GM21360 (cell line): ENCODE results near the gene FBXW4.
A peak's percentile ranks its signal among the peaks of the same experiment; 100 is the strongest.
"Not testable (repeated sequence)": the region's sequence is repeated elsewhere in the genome, so short reads cannot be mapped to it uniquely, and the experiment has no call there.

ENCODE experiments used
- ATAC-seq: cut with Tn5 transposase; IDR thresholded peaks from one replicate; pipeline ENCODE4 v1.9.1; 2021; ENCODE audit warnings: mild to moderate bottlenecking, moderate library complexity; ENCODE audit not compliant: unreplicated experiment

The FBXW4 gene

DNA sequence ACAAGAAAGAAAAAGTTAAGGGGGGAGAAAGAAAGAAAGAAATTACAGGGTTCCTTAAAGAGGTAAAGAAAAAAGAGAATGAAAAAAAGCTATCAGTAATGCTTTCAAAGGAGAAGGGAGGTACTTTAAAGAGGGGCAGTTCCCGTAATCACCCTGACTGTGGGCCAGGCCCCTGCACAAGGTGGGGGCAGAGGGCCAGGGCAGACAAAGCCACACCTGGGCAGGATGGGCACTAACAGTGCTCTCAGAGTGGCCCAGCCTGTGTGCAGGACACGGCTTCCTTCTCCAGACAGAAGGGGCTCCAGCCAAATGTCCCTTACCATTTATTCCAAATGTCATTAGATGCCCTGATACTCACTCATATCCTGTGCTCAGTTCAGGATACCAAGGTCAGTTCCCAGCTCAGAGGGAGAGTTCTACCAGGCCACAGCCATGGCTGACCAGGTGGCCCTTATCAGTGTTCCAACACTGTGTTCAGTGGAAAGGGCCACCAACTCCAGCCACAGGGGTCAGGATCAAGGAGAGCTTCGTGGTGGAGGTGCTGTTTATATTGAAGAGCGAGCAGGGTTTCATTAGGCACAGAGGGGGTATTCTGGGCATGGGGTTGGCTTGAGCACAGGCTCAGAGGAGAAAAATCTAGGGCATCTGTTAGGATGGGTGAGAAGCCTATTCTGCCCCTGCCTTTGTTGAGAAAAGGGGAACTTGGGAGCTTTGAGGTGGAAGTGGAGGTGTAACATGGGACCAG, 77.0 kb downstream of the FBXW4 start:
- no peak for ATAC-seq

DNA sequence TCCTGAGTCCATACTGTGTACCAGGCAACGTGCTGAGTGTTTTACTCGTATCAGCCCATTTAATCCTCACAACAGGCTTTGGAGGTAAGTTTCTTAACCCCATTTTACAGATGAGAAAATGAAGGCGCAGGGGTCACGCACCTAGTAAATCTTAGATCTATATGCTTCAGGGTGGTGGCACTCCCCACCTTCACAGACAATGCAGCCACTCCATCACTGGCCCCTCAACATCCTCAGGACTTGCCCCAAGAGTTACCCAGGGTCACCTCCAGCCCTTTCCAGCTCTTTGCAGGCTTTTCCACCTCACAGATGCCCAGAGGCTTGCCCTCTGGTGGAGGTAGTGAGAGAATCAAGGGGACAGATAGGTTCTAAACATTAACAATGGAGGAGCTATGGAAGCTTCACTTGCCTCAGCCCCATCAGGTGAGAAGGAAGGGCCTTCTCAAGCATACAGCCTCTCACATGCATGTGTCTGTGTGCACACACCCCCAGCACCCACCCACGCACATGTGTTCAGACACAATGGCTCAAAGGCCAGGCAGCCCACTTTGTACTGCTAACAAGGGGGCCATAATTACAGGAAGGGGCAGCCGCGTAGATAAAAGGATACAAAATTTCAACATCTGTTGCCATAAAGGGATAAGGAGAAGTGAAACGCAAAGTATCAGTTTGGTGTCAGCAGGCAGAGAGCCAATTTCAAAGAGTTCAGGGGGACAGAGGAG, 77.7 kb downstream of the FBXW4 start:
- ATAC-seq, result no peak

DNA sequence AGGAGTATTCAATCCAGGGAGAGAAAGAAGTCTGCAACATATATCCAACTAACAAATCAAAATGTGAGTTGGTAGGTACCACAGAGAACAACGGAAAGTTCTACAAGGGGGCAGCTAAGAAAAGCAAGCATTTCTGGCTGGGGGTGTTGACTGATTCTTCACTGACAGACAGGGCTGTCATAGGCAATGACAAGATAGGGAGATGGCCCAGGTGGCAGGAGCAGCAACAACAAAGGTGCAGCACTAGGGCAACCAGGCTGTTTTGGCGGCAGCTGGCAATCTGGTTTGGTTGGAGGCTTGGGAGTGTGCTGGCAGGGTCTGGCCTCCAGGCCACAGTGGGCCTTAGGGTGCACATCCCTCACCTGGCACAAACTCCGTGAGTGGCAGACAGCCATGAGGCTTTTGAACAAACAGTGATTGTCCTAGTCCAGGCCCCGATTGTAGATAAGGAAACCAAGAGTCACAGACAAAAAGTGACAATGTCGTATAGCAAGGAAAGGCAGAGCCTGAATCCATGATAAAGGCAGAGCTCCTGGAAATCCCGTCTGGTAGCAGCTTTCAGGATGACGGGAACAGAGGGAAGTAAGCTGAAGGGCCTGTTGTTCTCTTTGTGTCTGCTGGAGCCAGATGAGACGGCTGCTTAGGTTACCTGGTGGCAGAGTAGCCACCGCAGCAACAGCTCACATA, 78.4 kb downstream of the FBXW4 start:
- no peak for ATAC-seq

- no peak for ATAC-seq
Observed at GRCh38 chr10:101615525-101616116, 79.3 kb downstream of the FBXW4 start.

DNA sequence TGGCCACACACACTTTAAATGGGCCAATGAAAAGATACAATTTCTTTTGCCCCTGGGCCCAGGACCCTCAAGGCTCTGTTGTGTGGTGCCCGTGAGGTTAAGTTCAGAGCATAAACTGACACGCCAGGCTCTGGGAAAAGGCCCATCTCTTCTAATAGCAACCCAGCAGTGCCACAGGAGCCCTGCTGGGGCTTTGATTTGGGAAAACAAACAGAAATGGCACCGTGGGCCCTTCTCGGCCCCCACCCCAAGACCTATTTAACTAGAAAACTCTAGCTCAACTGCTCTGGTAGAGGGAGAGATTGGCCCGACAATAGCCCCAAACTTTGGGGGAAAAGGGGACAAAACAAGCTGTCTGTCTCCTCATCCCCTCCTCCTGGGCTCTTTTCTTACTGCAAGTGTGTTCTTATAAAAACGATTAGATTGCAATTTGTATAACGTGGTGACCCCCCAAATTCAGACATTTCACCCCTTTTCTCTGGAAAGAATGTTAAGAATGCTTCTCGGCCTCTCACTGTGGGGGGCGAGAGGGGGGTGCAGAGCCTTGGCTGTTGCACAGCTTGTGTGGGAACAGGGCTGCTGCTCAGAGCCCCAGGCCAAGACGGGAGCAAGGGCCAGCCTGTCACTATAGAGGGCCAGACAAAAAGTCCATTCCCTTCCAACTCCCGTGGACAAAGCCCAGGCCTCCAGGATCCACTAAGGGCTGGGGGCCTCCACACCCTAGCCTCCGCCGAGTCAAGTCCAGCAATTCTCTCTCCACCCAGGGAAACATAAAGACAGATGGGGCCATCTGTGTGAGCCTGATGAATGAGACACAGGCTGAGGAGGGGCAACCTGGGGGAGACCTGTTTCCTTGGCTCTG, 80.1 kb downstream of the FBXW4 start:
- ATAC-seq, result no peak

GRCh38 chr10:101613646-101614045, 81.3 kb downstream of the FBXW4 start:
- no peak for ATAC-seq

- no peak for ATAC-seq
Observed at GRCh38 chr10:101612872-101613271, 82.1 kb downstream of the FBXW4 start.

- ATAC-seq, result no peak
Observed at GRCh38 chr10:101612086-101612485, 82.9 kb downstream of the FBXW4 start.

DNA sequence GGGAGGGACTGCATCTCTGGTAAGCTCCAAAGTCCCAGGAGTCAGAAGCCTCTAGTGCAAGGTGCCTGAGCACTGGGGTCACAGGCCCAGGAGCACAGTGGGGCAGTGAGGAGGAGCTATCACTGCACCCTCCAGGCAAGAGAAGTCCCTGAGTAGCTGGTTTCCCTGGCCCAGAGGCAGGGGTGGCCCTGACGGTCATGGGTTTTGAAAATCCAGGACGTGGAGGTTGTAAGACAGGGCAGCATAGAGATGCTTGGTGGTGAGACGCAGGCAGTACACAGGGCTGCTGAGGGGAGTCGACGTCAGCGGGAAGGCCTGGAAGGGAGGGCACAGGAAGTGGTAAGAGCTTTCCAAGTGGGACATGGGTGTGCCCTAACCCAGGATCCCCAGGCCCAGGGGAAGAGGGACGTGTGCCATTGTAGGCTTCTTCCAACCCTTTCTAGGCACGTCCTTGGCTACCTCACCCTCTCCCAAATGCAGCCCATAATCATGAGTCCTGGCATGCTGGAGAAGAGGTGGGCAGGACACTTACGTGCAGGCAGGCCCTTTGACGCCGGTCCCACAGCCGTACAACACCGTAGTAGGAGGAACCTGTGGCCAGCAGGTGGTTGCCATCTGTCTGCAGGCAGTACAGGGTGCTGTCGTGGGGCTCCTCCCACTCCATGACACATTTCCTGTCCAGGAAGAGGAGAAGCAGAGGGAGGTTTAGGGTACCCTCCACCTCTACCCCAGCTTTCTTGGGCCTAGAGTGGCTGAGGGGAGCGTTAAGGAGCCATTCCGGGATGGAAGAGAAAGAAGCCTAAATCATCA, 83.7 kb downstream of the FBXW4 start:
- ATAC-seq, result no peak

DNA sequence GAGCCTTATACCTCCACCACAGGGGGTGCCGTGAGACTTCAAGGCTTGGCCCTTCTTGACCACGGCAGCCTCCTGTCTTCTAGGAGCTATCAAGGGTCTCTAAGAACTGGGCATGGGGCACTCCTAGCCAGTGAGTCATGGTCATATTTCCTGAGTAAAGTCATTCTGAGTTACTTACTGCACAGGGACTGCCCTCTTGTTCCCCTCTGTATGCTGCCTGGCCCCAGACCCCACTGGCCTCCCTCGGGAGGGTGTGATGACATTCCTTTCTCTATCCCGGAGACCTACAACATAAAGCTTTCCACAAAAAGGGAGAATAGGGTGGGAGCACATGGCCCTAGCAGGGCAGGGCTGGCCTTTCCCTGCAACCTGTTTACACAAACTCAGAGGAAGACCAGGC, 85.5 kb downstream of the FBXW4 start:
- ATAC-seq, result no peak

GRCh38 chr10:101607124-101607523, 87.8 kb downstream of the FBXW4 start:
- no peak for ATAC-seq

- peak; percentile 70 for ATAC-seq
Observed at GRCh38 chr10:101602761-101603398, 92.1 kb downstream of the FBXW4 start.

DNA sequence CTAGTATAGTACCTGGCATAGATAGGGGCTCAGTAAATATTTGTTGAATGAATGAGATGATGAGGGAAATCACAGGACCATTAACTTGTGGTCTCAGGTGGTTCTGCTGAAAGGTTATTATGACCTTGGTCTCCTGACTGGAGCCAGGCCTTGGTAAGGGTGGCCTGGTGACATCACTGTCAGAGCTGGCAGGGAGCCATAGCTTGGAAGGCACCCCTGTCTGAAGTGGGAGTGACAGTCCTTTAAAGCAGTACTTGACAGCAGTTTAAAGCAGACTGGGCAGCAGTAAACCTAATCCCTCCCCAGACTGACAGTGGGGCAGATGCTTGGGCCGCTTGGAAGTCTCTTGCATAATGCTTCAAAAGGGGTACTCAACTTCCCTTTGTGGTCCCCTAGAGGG, 93.4 kb downstream of the FBXW4 start:
- ATAC-seq, result no peak

GRCh38 chr10:101597091-101597900, 97.7 kb downstream of the FBXW4 start:
- no peak for ATAC-seq

DNA sequence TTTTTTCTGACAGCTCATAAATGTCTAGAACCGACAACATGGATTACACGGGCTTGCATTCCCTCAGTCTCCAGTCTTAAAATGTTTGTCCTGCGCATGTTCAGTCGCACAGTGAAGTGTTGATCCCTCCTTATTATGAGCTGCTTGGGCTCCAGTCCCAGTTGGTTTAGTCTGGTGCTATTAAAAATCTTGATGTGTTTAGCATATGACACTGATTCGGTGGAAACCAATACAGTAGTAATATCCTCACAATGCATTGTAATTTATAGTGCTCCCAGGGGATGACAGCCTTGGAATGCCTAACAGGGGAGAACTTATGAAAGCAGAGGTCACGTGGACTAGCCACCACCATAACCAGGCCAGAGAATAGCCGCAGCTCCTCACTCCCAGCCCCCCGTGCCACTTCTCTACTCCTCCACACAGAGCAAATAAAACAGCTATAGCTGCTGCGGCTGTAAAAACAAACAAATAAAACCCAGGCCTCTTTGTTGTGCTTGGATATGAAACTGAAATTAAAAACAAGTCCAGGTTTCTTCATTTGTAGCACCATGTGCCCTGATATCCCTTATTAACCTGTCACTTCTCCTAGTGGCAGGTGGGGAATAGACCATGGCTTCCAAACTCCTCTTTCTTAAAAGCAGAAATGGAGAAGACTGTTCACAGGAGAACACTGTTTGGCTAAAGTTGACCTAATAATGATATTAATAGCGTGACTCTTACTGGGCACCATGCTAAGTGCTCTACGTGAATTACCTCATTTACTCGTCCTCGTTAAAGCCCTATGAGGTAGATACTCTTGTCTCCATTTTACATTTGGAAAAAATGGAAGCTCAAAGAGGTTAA, 99.2 kb downstream of the FBXW4 start:
- no peak for ATAC-seq

- not testable (repeated sequence) for ATAC-seq
Observed at GRCh38 chr10:101593331-101593730, 101.6 kb downstream of the FBXW4 start.

DNA sequence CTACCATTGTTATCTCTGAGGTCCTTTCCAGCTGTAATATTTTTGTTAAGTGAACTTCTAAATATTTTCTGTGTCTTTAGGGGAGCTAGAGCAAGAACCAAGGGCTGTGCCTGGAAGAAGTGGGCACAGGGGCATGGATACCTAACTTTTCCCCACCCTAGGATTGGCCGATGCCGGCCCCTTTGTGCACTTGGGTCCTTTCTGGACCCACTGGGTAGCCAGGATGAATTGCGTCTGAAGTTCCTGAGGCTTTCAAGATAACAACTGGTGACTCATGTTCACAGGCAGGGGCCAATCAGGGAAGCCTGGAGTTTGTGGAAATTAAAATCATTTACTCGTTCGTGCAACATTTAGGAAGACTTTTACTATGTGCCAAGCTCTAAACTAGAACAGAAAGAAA, 106.1 kb downstream of the FBXW4 start:
- ATAC-seq, result no peak
